Activated effector memory CD4-positive, alpha-beta T cell treated with anti-CD3 and anti-CD28 coated beads, Interleukin-2, amount 50 U/mL, for 16 hours (primary cell): ENCODE data around the gene SPEF2.

Experiments used
- DNase-seq: peaks from one replicate; pipeline ENCODE4 v3.0.0-alpha.2; 2020

SPEF2 gene

GRCh38 chr5:35789732-35790456 is 172.2 kb downstream of the SPEF2 start:
- no peak for DNase-seq

DNA sequence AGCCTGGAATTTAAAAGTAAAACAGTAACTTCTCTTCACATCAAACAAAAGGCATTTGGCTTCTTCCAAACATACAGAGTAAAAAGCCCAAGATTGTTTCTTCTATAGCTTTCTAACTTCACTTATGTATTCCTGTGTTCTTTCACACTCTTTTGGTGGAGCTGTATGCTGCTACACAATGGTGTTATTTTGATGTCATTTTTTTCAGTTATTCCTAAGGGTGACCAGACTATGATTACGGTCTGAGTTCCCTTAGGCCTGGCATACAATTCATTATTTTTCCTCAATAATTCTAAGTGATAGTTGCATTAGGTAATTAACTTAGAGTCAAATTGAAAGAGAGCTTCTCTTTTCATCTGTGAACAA is 172.8 kb downstream of the SPEF2 start:
- no peak for DNase-seq

- DNase-seq, result no peak
Observed at GRCh38 chr5:35794328-35794619, 176.6 kb downstream of the SPEF2 start.

DNA sequence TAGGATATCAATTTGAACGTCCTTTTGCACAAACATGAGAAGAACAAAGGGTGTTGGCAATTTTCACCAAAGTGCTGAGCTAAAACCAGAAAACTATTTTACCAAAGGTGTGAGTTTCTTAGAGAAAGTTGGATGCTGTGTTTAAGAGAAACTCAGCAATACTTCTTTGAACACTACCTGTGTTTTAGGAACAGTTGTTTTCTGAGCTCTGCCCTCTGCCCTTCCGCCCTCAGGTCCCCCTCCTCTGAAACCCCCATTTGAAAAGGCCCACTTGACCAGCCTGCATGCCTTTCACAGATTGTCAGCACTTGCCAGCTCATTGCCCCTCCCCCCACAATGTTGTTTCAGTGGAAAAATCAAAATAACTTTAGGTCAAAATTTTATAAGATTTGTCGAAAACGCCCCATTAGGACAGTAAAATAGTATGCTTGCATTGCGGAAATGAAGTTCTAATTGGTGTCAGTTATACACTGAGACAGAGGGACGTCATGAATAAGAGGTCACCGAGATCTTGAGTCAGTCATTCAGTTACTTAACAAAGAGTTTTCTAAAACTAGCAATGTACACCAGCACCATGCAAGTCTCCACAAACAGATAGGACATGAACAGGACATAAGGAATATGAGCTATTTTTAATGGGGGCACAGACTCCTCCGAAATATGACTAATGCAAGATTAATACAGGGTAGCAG is 177.2 kb downstream of the SPEF2 start:
- no peak for DNase-seq

DNA sequence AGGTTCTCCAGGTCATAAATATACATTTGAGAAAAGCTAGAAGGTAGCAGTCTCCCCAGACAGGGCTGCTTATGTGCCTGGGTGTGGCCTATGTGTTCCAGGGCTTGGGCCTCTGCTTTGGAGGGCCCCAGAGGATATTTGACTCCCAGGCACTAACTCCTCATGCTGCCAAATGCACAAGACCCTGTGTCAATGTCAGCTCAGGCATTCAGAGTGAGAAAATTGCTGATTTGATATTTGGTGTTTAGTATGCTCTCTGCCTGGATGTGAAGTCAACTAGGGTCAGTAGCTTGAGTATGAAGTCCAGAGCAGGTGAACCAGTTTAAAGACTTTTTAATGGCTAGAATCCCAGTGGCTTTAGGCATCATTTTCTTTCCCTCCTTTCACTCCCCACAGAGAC is 181.5 kb downstream of the SPEF2 start:
- no peak for DNase-seq

DNA sequence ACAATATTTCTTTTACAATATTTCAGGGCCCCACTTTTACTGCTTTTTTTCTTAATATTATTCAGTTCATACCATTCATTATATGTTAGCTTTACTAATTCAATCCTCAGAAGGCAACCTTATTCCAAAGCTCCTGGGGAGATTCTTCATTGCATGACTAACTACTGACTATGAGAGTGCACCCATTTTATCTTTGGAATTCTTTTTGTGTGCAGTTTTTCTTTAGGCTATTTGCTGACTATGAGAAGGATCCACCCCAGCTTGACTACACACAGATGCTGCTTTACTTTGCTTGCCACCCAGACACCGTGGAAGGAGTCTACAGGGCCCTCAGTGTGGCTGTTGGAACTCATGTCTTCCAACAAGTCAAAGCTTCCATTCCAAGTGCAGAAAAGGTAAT is 182.1 kb downstream of the SPEF2 start:
- no peak for DNase-seq

DNA sequence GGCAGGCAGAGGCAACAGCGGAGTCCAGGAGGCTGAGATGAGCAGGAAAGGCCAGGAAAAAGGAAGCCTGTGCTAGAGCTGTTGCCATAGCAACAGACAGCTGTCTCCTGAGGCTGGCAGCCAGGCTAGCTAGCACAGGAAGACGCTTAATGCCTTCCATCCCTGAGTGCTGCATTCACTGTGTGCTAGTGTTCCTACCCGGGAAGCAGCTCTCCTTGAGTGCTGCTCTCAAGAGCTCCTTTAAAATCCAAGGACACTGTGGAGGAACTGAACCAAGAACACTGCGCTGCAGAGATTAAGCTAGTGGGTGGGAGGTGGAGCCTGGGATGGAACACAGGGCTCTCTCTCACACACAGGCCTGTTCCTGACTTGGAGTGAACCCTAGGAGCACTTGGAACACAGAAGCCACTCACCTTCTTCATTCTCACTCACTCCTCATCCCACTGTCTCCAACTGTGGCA is 185.6 kb downstream of the SPEF2 start:
- no peak for DNase-seq

GRCh38 chr5:35804201-35804653 is 186.6 kb downstream of the SPEF2 start:
- no peak for DNase-seq

- no peak for DNase-seq
Observed at GRCh38 chr5:35804841-35805240, 187.2 kb downstream of the SPEF2 start.

- no peak for DNase-seq
Observed at GRCh38 chr5:35810601-35811000, 192.9 kb downstream of the SPEF2 start.

DNA sequence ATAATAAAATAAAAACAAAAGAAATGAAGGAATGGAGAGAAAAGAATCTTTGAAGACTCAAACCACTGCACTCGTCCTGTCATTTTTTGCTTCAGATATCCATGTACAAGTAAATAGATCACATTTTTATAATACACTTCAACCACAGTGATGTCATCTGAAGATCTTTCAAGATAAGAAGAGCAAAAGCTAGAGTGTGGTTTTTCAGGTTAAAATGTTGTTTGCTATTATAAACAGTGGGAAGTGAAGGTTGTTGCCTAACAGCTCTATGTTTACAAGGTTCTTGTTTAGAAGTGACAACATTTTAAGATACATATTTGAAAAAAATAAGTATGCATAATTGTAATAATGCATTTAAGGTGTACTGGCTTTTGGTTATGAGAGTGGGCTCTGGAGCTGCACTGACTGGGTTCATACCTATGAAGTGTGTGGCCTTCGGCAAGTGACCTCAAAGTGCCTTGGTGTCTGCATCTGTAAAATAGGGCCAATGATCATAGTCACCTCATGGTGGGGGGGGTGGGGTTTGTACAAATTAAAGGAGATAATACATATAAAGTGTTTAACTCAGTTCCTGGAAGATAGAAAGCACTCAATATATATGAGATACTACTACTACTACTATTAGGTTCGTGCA is 193.6 kb downstream of the SPEF2 start:
- DNase-seq, result peak; percentile 77

DNA sequence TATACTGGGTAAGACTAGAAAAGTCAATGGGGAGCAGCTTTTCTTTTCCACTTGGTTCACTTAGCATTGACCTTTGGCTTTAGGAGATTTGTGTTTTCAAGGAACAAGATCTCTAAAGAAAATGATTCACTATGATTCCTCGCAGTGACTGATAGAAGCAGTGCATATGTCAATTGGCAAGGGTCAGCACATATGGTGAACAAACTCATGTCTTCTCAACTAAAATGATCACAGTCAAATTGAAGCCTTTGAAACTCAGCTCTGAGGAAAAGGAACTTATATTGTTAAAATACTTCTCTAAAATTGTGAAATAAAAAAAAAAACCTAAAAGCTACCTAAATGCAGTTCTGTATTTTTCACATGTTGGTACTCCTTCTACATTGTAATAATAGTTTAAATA is 195.9 kb downstream of the SPEF2 start:
- no peak for DNase-seq

- DNase-seq, result no peak
Observed at GRCh38 chr5:35815089-35815936, 197.7 kb downstream of the SPEF2 start.

- DNase-seq, result peak; percentile 71
Observed at GRCh38 chr5:35816881-35817521, 199.3 kb downstream of the SPEF2 start.

GRCh38 chr5:35819026-35819425 is 201.4 kb downstream of the SPEF2 start:
- no peak for DNase-seq

- no peak for DNase-seq
Observed at GRCh38 chr5:35819668-35820067, 202.0 kb downstream of the SPEF2 start.

- no peak for DNase-seq
Observed at GRCh38 chr5:35820735-35821134, 203.1 kb downstream of the SPEF2 start.

- peak; percentile 72 for DNase-seq
Observed at GRCh38 chr5:35821513-35821912, 203.8 kb downstream of the SPEF2 start.

GRCh38 chr5:35822511-35822910 is 204.8 kb downstream of the SPEF2 start:
- no peak for DNase-seq

- no peak for DNase-seq
Observed at GRCh38 chr5:35823347-35824098, 205.9 kb downstream of the SPEF2 start.

- DNase-seq, result no peak
Observed at GRCh38 chr5:35826056-35826455, 208.4 kb downstream of the SPEF2 start.

DNA sequence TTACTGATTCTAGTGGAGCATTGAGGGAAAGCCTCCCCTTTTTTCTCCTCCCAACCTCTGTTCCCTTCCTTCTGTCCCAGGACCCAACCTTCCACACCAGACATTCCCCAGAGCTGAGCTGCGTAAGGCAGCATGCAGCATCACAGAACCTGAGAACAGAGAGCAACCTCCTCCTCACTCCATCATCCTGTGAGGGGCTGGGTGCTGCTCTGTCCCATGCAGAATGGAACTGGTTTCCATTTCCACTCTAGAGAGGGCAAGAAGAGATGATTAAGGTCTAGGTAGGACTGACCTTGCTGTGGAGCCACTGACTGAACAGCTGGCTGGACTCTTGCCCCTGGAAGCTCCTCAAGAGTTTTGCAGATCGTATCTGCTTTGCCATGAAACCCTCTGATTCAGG is 208.9 kb downstream of the SPEF2 start:
- DNase-seq, result no peak
